GM19397 (cell line): ENCODE measurements around the gene DENND1B.
"Not testable (repeated sequence)": the region's sequence is repeated elsewhere in the genome, so short reads cannot be mapped to it uniquely, and the experiment has no call there.

Experiments
- ATAC-seq: cut with Tn5 transposase; IDR thresholded peaks from one replicate; pipeline ENCODE4 v1.9.1; 2021; ENCODE audit warnings: mild to moderate bottlenecking, moderate library complexity; ENCODE audit not compliant: unreplicated experiment

The DENND1B gene

DNA sequence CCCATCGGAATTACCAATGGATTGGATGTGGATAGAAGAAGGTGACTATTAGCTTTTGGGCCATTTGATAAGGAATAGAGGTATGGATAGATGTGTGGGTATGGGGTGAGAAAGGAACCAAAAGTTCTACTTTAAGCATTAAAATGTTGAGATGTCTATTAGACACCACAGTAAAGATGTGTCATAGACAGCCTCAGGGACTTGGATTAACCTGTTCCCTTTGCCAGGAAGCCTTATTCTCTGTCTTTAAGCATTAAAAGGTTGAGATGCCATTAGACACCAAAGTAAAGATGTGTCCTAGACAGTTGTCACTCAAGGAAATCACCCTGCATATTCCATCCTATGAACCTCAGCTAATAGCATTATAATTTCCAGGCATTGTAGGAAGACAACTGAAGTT lies 11.0 kb upstream of the DENND1B start:
- no peak for ATAC-seq

DNA sequence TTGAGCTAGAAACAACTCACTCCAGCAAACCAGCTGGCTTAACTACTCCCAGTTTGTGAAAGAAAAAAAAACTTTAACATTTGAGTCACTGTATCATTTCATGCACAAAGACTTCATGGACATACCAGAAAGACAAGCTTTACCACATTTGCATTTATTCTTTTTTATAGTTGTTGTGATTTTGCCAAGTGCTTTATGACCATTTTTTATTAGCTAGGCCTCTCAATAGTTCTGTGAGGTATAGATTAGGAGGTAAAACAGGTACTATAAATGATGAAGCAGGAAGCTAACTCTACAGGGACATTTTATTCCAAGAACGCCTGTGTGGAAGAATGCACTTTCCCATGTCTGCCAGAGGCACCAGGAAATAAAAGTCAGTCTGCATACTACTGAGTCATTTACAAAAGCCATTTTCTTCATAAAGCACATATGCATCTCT lies 8.2 kb upstream of the DENND1B start:
- no peak for ATAC-seq

DNA sequence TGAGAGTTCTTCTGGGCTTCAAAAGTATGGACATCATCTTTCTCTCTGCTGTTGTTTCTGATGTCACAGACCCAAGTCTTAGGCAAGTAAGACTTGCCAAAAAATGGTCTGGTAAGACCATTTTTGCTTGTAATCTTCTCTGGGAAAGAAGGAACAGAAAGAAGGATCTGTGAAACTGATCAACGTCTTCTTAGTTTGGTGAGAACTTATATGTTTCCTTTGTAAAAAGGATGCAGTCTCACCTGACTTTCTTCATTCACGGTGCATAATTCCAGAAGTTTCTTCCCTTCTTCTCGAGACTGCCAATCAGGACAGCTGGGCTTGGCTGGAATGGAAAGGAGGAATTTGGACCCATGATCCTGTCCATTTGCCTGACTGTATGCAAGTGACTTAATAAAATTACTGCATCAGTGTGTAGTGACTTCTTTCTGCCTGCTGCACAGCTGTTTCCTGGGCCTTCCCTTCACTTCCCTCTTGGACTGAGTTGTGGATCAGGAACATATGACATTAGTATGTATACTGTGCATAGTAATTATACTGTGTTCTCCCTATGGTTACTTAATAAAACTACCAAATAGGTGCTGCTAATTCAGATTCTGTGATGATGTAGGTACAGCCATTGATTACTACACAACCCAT lies 7.6 kb upstream of the DENND1B start:
- no peak for ATAC-seq

DNA sequence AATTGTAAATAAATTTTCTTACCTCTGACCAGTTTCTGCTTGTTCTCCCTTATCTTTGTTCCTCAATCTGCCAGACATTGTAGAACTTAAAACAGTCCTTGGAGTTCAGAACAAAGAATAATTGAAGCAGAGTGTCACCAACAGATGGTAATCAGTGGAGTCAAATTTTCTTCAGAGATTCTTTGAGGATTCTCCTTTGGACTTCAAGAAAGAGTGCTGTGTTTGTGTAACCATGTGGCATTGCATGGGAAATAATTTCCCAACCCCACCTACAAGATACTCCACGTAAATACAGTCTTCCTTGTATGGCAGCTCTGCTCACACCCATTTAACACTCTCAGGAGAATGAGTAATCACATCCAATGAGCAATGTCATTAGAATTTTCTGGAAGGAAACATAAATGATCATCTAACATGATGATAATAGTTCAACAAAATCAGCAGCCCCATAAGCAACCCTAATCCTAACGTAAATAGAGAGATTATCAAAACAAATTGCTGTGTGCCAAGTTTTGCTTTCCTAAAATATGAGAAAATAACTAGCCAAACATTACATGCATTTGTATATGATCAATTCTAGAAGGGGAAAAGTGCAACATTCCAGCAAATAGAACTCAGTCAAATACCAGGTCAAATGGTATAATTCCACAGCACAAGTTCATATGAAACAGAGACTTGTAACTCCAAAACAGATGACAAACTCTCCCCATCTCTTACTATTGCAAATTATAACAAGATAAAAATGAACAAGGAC lies 6.9 kb upstream of the DENND1B start:
- ATAC-seq: no peak

DNA sequence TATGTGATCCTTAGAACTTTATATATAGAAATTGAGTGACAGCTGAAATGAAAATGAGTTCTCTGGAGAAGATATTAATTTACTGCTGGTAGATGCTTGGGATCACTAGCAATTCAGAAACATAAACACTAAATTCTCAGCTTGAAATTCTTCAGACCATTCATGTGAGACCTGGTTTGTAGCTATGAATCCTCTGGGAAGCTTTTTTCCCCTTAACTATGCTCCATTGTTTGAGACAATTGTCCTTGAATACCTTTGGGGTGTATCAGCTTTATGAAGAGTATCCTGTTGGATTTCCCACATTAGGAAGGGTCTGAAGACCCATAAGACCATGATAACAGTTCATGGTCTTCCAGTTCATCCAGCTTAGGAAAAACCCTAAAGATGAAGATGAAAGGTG lies 4.6 kb upstream of the DENND1B start:
- ATAC-seq: no peak

DNA sequence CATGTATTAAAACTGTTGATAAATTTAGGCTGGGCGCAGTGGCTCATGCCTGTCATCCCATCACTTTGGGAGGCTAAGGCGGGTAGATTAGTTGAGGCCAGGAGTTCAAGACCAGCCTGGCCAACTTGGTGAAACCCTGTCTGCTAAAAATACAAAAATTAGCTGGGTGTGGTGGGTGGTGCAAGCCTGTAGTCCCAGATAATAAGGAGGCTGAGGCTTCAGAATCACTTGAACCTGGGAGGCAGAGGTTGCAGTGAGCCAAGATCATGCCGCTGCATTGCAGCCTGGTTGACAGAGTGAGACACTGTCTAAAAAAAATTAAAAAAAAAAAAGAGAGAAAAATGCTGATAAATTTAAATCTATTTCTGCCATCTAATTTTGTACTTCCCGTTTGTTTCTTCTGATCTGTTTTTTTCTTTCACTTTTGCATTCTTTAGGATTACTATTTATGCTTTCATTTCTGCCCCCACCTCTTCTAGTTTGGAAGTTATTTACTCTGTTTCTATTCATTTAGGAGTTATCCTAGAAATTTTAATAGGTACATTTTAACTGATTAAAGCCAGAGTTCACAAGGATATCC lies 3.2 kb upstream of the DENND1B start:
- no peak for ATAC-seq

DNA sequence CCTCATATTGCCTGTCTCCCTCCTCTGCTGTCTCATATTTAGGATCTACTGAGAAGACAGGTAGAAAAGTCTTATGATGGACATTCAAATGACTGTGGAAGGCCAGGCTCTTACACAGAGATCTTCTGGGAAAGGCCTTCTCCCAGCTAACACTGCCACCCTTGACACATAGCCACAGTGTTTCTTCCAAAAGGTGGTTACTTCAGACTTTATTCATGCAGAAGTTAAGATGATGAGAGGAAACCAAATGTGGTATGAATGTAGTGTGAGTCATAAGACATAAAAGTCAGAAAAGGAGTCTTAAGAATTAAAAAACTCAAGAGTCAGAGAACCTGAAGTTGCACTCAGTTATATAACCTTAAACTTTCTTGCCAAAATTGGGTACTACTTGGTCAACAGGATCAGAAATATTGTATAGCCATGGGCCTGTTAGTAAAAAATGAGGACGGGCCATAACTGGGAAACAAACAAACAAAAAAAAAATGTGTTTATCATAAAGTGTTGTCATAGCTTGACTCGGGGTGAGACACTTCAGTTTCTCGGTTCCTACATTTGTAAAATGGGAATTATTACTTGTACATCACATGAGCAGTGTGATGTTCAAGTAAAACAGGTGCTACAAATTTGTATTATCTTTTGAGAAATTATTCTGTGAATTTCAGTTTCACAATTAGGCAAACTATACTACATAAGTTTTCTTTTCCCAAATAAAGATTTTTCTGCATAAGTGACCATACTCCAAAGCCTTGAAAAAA lies 1.2 kb upstream of the DENND1B start:
- ATAC-seq: no peak

DNA sequence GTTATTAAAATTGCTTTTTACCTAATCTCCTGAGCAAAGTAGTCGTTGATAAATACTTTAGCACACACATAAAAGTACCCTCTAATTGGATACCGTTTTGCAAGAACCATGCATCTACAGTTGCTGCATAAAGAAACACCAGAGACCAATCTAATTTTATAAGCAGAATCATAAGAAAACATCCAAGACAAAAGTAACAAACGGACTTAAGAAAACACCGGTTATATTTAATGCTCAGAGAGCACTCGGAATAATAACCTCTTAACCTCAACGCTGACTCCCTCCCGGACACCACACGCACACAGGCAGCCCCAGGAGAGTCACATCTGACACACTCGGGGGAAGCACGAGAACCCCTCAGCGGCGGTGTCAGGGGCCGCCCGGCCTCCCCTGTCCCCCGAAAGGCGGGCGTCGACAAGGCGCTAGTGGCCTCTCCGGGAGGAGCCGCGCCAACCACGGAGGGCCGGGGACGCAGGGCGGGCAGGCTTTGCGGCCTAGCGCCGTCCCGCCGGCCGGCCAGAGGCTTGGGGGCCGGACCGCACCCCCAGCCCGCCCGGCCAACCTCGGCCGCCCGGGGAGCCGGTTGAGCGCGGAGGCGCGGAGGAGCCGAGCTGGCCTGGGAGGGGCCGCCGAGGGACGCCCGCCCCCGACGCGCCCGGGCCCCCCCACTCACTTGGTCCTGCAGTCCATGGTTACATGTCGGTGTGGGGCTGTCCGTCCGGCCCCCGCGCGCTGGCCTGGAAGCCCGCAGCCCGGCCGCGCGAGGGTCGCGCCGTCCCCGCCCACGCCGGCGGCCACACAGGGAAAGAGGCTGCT lies 606 bp downstream of the DENND1B start:
- peak; percentile 34 for ATAC-seq

DNA sequence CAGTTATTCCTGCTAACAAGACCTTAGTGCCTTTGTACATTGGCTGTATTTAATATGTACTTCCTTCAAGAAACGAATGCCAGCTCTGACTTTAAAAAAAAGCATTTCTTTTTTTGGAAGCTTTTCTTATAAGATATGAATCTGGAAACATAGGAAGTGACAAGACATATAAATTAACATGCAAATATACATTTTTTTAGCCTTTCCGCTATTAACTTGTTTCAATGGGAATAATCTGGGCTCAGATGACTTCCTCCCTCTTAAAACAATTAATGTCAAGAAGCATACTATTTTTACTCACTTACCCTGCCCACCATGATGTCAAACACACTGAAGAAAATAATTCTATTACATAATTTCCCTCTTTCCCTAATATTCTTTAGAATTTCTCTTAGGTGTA lies 1.4 kb downstream of the DENND1B start:
- no peak for ATAC-seq

DNA sequence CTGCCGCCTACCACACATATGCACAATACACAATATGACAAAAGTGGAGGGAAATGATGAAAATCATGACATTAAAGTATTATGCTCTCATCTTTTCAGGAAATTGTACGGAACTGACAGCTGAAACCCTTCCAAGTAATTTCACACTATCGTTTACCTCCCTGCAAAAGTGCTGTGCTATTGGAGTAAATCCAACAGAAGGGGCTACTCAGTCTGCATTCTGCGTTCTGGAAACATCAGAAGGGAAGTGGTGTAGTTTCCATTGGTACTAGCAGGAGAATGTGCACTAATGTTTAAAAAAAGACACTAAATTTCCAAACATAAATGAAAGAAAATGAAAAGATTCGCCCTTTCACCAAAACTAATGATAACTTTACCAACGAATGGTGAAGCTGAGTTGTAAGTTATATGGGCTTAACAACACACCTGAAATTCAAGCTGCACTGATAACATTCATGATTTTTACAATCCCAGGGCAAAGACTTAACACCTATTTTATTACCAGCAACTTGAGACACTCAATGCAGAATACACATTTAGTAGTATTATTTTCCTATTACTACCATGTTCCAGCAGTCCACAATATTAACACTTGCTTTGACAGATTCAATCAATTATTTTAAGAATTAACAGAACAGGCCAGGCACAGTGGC lies 3.2 kb downstream of the DENND1B start:
- ATAC-seq: no peak

DNA sequence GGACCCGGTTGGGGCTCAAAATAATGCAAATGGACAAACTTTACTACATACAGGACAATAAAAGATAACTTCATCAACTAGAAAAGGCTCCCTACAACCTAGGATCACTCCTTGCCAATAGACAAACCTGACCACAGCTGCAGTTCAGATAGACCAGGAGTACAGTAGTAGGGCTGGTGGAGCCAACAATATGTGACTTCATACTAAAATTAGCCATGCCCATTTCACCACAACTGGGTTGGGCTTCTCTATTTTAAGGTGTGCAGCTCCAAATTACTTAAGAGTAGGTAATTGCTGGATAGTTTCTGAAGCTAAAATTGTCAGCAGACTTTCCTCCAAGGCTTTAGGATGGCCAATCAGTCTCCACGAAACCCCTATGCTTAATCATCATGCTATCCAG lies 3.9 kb downstream of the DENND1B start:
- ATAC-seq: no peak

DNA sequence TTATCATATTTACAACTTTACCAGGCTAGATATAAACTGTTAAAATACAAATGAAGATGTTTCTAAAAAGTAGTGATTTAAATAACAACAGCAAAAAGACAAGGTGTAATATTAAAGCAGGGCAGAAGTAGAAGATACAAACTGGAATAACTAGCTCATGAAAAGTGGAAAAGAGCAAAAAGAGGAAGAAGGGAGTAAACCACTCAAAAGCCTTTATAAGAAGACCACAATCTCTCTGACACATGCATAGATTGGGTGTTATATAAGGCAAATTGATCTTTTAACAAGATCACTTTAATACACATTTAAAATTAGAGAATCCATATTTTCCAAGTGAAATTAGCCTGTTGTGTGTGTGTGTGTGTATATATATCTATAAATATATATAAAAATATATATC lies 5.0 kb downstream of the DENND1B start:
- ATAC-seq: no peak

DNA sequence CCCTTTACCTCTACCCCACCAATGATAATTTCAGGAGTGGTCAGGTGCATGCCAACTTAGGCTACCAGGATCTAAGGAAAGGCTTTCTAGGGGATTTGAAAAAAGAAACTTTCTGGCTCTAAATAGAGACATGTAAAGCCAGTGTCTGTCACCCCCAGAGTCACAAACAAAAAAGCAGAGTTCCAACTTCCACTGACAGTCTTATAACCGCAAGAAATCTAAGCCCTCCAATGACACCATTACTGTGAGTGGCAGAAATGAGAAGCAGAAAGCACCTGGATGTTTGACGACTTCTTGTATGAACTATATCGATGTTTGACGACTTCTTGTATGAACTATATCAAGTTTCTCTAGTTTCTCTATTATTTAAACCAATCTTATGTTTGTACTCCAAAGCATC lies 6.0 kb downstream of the DENND1B start:
- ATAC-seq: no peak

DNA sequence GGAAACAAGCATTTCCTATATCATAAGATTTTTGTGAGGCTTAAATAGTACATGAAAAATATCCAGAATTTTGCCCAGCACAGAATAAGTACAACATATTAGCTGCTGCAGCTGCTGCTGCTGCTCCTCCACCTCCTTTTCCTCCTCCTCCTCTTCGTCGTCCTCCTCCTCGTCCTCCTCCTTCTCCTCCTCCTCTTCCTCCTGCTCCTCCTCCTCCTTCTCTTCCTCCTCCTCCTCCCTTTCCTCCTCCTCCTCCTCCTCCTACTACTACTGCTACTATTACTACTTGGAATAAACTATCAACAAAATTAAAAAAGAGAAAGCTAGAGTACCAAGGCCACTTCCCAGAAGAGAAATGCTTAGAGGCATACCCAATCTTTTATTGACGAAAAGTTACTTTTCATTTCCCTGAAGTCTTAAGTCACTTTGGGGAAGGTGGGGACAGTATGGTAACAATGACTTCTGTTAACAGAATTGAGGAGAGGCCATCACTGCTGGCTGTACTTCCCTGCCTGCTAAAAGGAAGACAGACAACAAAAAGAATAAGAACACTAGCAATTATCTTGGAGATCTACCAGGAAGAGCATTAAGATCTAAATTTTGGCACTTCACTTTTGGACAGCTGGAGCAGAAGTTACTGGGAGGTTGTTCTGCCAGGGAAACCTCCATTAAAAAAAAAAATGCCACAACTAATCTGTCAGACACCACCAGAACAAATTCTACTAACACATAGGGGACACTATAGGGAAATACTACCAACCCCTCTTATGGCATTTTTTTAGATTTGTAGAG lies 7.1 kb downstream of the DENND1B start:
- ATAC-seq: no peak

DNA sequence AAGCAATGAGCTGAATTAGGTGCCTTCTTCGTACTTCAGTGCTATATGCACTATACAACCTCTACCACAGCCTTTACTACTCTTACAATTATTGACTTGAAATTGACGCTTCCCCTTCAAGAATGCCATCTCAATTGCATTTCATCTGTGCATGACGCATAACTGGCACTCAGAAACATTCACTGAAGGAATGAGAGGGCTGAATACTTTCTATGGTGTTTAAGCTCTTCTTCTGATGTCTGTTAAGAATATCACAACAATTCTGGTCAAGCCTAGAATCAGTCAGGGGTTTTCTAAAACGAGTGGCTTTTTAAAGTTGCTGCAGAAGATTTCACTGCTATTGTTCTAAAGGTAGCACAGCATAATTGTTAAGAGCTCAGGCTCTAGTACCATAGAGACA lies 11.5 kb downstream of the DENND1B start:
- no peak for ATAC-seq

DNA sequence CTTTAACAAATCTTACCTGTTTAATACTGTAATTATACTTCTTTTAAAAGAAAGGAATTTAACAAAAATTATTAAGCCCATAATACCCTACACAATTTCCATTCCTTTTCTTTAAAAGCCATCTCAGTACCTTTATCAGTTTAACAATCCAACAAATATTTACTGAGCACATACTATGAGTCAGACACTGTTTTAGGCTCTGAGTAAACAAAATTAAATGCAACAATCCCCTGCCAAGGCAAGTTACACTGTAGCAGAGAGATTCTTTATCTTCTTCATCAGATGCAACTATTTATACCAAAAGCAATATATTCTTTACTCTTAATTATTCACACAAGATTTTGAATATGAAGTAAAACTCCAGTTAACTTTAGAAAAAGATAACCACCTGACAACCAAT lies 12.0 kb downstream of the DENND1B start:
- ATAC-seq: no peak

DNA sequence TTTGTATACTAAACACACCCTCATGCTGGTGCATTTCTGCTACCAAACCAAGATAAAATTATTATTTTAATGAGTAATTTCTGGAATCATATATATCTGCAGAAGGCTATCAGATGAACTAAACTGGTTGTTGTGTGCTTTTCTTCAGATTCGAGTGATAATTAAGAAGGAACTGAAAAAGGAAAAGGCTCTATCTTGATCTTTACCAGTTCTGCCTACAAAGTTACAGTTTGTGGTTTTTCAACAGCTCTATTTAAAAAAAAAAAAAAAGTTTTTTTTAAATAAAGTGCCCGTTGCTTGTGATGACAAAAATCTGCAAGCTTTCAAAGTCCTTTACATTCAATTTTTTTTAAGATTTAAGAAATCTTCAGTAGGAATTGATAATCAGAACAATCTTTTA lies 13.6 kb downstream of the DENND1B start:
- no peak for ATAC-seq

DNA sequence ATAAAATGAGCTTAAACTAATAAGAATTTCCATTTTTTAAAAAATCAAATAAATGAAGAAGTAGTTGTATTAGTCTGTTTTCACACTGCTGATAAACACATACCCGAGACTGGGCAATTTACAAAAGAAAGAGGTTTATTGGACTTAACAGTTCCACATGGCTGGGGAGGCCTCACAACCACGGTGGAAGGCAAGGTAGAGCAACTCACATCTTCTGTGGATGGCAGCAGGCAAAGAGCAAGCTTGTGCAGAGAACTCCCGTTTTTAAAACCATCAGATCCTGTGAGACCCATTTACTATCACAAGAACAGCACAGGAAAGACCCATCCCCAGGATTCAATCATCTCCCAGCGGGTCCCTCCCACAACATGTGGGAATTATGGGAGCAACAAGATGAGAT lies 19.7 kb downstream of the DENND1B start:
- ATAC-seq: not testable (repeated sequence)

DNA sequence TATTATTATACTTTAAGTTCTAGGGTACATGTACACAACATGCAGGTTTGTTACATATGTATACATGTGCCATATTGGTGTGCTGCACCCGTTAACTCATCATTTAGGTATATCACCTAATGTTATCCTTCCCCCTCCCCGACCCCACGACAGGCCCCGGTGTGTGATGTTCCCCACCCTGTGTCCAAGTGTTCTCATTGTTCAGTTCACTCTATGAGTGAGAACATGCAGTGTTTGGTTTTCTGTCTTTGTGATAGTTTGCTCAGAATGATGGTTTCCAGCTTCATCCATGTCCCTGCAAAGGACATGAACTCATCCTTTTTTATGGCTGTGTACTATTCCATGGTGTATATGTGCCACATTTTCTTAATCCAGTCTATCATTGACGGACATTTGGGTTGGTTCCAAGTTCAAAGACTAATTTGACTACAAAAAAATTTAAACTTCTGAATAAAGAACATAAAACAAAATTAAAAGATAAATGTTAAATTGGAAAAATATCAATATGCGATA lies 22.6 kb downstream of the DENND1B start:
- not testable (repeated sequence) for ATAC-seq
